Muscle layer of duodenum (tissue), 2 donors: ENCODE data around the gene TOM1L2.
"Not testable (repeated sequence)": the region's sequence is repeated elsewhere in the genome, so short reads cannot be mapped to it uniquely, and the experiment has no call there.

ENCODE experiments used
- H3K27ac ChIP-seq: one replicate; pipeline ENCODE4 v1.7.0; 2013; ENCODE audit warnings: mild to moderate bottlenecking, low read length
- H3K27me3 ChIP-seq: one replicate; pipeline ENCODE4 v1.7.0; 2013; ENCODE audit warnings: low read depth, mild to moderate bottlenecking, control low read depth, low read length
- H3K36me3 ChIP-seq, 2 donors: one replicate each; pipeline ENCODE4 v1.7.0; 2013; ENCODE audit warnings: low read length in 2 of 2, control low read depth in 1 of 2, mild to moderate bottlenecking in 1 of 2; ENCODE audit not compliant: insufficient read depth in 2 of 2, control insufficient read depth in 1 of 2
- H3K4me1 ChIP-seq, 2 donors: one replicate each; pipeline ENCODE4 v1.7.0; 2013; ENCODE audit warnings: low read length in 2 of 2, mild to moderate bottlenecking in 2 of 2, control low read depth in 1 of 2, moderate library complexity in 1 of 2; ENCODE audit not compliant: insufficient read depth in 2 of 2, control insufficient read depth in 1 of 2
- H3K4me3 ChIP-seq, 2 donors: one replicate each; pipeline ENCODE4 v1.7.0; 2013; ENCODE audit warnings: low read length in 2 of 2, low read depth in 1 of 2, mild to moderate bottlenecking in 1 of 2
- H3K9me3 ChIP-seq, 2 donors: one replicate each; pipeline ENCODE4 v1.7.0; 2013; ENCODE audit warnings: low read length in 2 of 2, control low read depth in 1 of 2, mild to moderate bottlenecking in 1 of 2; ENCODE audit not compliant: control insufficient read depth in 1 of 2
- donor health status: healthy.

TOM1L2 gene

DNA sequence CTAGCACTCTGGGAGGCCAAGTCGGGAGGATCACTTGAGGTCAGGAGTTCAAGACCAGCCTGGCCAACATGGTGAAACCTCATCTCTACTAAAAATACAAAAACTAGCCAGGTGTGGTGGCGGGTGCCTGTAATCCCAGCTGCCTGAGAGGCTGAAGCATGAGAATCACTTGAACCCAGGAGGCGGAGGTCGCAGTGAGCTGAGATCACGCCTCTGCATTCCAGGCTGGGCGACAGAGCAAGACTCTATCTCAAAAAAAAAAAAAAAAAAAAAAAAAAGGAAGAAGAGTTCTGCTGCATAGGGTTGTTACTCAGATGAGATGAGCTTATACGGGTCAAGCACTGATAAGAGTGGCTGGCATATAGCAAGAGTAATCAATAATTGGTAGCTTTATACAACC, 32.3 kb downstream of the TOM1L2 start:
- H3K27me3 ChIP-seq, H3K36me3 ChIP-seq, H3K4me3 ChIP-seq, H3K9me3 ChIP-seq, H3K27ac ChIP-seq: not testable (repeated sequence)
- peaks cover 38 to 66% of the 10 kb centered on the region in 2 donors for H3K4me1 ChIP-seq

DNA sequence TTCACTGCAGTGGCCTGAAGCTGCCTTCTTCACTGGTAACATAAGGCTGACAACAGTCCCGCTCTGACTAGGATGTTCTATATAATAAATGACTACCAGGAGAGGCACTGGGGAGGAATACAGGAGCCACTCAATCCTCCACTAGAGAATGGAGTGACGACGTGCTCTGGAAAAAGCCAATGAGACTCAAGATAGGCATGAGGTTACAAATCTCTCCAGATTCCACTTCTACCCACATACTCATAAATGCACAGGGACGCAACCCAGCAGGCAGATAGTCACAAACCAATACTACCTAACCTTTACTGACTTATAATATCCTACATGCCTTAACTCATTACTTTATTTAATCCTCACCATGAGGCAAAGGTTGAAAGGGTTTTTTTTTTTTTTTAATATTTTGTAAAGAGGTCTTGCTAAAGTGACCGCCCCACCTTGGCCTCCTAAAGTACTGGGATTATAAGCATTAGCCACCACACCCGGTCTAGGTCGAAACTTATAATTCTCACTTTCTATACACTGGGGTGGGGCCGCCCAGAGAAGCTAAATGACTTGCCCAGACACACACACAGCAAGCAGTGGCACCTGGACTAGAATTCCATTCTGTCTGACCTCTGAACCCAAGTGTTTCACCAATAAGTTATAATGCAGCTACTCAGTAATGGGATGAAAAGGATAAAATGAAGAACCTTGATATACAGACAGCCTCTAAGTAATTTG, 33.7 kb downstream of the TOM1L2 start:
- Histone ChIP-seq H3K4me3 (no peak overlapping the region), H3K27ac (no peak overlapping the region), H3K9me3 (no peaks in the 10 kb centered on the region), H3K36me3 (no peaks in the 10 kb centered on the region), H3K27me3 (no peaks in the 10 kb centered on the region), H3K4me1 (peaks cover 34 to 54% of the 10 kb centered on the region in 2 donors)

DNA sequence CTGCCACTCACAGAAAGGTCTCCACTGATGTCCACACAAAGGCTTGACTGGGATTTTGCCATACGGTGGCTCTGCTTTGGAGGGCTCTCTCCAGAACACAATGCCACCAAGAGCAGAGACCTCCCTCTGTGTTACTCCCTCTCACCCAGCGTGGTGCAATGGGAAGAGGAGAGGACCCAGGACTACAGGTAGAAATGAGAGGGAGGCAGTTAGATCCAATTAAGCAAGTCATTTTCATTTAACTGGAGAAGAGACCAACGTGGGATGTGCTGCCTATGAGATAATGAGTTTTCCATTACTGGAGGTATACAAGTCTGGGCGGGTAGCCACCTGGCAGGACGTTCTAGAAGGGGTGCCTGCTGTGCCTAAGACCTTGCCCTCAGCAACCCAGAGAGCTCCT, 34.2 kb downstream of the TOM1L2 start:
- no peak overlapping the region for H3K4me3 ChIP-seq
- no peak overlapping the region for H3K27ac ChIP-seq
- no peaks in the 10 kb centered on the region for H3K27me3 ChIP-seq
- H3K36me3 ChIP-seq: no peaks in the 10 kb centered on the region
- H3K4me1 ChIP-seq: peaks cover 28 to 49% of the 10 kb centered on the region in 2 donors
- H3K9me3 ChIP-seq: no peaks in the 10 kb centered on the region

DNA sequence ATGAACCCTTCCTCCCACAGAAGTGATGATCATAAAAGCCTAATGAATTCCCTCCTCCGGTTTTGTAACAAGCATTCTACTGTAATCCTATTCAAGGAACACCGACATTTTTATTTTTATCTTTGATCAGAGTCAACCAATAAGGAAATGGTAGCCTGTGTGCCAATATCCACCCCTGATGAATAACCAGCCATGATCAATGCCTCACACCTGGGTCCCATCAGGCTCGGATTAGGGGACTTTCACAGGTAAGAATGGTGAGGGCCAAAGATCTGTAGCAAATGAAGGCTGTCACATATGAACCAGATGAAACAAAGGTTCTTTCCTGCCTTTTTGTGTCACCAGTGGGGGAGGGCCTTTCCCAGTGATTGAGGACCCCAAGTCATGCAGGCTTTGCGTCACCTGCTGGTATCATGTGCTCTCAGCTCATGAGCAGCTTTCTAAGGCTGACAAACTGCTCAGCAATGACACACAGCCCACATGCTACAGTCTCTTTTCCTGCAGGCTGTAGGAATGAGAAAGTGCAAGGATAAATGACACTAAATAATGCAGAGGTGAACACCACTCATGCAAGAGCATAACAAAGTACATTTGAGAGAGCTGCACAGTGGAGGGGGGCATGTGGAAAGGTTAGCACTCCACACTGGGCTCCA, 34.9 kb downstream of the TOM1L2 start:
- peaks cover 28 to 52% of the 10 kb centered on the region in 2 donors for H3K4me1 ChIP-seq
- no peaks in the 10 kb centered on the region for H3K27me3 ChIP-seq
- H3K36me3 ChIP-seq: no peaks in the 10 kb centered on the region
- no peaks in the 10 kb centered on the region for H3K9me3 ChIP-seq
- H3K27ac ChIP-seq: no peak overlapping the region
- H3K4me3 ChIP-seq: no peak overlapping the region

DNA sequence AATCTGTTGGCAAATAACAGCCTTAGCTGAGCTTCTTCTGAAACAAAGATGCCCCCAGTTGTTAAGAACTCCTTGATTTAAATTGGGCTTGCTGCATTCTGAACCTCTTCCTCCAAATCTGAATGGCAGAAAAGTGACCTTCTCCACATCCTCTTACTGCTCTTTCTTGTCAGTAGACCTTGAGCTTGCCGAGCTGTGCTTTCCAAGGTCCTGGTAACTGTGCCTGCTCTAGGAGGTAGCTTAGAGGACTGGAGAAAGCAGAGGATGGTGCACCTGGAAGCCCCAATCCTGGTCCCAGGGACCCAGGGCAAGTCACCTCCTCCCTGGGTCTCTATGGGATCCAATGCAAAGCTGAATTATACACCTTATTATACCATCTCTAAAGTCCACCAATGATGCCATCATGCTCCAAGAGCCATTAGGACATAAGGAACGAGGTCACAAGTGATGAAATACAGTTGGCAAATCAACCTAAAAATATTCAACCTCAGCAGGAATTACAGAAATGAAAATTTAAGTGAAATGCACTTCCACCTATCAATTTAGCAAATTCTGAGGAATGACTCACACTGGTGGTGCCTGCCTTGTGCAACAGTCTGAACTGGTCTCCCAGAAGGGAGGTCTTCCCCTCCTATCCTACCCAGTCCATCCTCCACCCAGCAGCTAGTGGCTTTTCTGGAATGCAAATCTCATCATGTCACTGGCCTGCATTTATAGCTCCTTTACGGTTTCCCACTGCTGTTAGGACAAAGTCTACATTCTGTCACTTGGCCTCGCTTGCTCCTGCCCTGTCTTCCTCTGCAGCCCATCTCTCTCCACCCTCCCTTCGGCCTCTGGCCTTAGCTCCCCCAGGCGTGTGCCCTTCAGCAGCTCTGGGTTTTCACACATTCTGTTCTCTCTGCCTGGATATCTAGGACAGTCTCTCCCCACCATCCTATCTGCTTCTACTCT, 36.6 kb downstream of the TOM1L2 start:
- no peak overlapping the region for H3K27ac ChIP-seq
- no peaks in the 10 kb centered on the region for H3K36me3 ChIP-seq
- no peaks in the 10 kb centered on the region for H3K9me3 ChIP-seq
- H3K4me3 ChIP-seq: no peak overlapping the region
- H3K27me3 ChIP-seq: no peaks in the 10 kb centered on the region
- peaks cover 28 to 41% of the 10 kb centered on the region in 2 donors for H3K4me1 ChIP-seq

DNA sequence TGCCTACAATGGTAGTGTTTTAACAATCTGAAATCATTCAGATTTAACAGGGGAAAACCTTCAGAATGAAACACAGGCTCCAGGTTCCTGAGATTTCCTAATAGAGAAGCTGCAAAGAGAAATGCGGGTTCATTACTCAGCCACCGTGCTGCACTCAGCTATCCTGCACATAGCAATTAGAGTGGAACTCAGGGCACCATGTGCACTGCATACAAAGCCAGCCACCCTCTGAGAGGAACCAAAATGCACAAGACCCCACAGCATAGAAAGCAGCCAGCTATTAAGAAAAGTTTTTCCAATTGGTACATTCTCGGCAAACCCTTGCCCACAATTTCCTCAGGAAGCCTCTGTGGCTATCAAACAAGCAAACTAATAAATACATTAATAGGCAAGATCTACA, 37.4 kb downstream of the TOM1L2 start:
- H3K9me3 ChIP-seq: no peaks in the 10 kb centered on the region
- no peak overlapping the region for H3K4me3 ChIP-seq
- H3K27me3 ChIP-seq: no peaks in the 10 kb centered on the region
- peaks cover 22 to 34% of the 10 kb centered on the region in 2 donors for H3K4me1 ChIP-seq
- H3K27ac ChIP-seq: no peak overlapping the region
- no peaks in the 10 kb centered on the region for H3K36me3 ChIP-seq

DNA sequence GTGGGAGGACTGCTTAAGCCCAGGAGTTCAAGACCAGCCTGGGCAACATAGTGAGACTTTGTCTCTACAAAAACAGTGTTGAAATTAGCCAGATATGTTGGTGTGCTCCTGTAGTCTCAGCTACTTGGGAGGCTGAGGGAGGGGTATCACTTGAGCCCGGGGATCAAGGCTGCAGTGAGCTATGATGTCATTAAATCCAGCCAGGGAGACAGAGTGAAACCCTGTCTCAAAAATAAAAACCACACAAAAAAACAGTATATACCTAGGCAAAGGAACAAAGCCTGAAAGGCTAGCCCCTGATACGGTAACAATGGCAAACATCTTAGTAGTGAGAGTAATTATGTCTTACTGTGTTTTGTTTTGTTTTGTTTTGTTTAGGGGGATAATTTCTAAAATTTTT, 38.0 kb downstream of the TOM1L2 start:
- H3K4me1 ChIP-seq: peaks cover 22 to 37% of the 10 kb centered on the region in 2 donors
- H3K9me3 ChIP-seq: no peaks in the 10 kb centered on the region
- H3K4me3 ChIP-seq: no peak overlapping the region
- H3K36me3 ChIP-seq: no peaks in the 10 kb centered on the region
- no peaks in the 10 kb centered on the region for H3K27me3 ChIP-seq
- no peak overlapping the region for H3K27ac ChIP-seq

DNA sequence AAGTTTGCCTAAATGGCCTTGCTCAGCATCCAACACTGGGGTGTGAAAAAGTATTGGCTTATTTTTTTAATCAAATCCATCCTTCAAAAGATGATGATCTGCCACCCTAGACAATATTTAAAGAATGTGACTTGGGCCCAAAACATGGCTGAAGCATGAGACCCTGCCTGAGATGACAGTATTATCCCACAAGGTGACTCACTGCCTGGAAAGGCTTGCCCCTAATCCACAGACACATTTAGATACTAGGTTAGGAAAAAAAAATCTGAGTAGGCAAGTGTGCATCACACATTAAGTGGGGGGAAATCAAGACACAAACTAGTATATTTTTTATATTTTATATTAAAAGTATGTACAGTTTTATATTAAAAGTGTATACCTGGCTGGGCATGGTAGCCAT, 38.4 kb downstream of the TOM1L2 start:
- Histone ChIP-seq H3K27me3 (no peaks in the 10 kb centered on the region), H3K4me3 (no peak overlapping the region), H3K9me3 (no peaks in the 10 kb centered on the region), H3K27ac (no peak overlapping the region), H3K36me3 (no peaks in the 10 kb centered on the region), H3K4me1 (peaks cover 24 to 41% of the 10 kb centered on the region in 2 donors)

DNA sequence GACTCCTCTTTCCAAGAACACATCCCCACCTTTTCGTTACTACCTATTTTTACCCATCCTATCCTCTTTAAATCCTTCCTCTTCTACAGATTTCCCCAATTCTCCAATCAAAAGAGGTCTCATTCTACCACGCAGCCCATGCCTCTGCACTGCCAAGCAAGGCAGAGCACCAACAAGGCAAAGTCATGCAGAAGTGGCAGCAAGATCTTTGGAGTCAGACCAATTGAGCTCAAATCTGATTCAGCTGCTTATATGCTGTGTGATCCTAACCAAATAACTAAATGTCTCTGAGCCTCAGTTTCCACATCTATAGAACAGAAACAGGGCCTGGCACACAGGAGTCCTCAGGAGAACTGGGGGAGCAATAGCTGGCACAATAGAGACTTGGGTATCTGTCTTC, 41.0 kb downstream of the TOM1L2 start:
- Histone ChIP-seq H3K27ac (no peak overlapping the region), H3K9me3 (no peaks in the 10 kb centered on the region), H3K27me3 (no peaks in the 10 kb centered on the region), H3K4me3 (no peak overlapping the region), H3K4me1 (peaks cover 24 to 53% of the 10 kb centered on the region in 2 donors), H3K36me3 (no peaks in the 10 kb centered on the region)

DNA sequence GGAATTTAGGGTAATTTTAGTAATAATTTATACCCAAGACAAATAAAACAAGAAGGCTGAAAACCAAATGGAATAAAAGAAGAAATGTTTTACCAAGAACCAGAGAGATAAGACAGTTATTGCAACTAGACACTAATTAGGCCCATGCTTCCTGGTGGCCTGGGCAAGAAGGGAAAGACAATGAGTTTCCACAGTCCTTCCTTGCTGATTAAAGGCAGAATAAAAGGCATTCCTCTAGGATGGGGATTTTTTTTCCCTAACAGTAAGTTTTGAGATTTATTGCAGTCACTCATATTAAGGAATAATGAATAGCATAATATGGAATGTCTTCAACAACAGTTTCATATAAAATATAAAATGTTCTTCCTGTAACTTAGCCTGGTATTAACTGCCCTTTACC, 41.5 kb downstream of the TOM1L2 start:
- Histone ChIP-seq H3K36me3 (no peaks in the 10 kb centered on the region), H3K4me3 (no peak overlapping the region), H3K27me3 (no peaks in the 10 kb centered on the region), H3K4me1 (peaks cover 19 to 49% of the 10 kb centered on the region in 2 donors), H3K27ac (no peak overlapping the region), H3K9me3 (no peaks in the 10 kb centered on the region)

DNA sequence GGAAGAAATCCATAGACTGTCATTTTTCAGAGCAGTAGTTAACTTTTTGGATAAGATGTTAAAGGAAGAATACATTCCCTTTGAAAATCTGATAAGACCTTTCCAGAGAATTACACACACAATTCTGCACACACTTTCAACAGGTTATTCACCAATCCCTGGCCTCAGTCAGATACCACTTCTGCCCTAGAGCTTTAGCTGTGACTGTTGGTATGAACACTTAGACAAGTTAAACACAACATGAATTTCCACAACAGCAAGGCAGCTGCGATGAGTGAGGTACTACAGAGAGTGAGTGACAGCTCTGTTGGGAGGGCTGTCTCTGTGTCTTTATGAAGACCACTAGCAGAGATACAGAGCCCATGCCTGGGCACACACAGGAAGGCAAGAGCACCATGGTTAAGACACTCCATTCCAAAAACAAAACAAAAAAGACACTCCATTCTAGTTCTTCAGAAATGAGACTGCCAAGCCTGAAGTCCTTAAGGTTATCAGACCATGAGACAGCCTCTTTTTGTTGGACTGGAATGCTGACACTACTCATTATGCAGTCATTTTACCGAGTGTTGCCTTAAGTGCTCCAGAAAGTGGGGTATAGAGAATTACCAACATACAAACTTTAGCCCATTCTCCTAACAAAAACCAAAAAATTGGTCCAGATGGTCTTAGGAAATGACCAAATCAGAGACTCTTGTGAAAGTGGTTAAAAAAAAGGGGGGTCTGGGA, 42.4 kb downstream of the TOM1L2 start:
- Histone ChIP-seq H3K27ac (no peak overlapping the region), H3K9me3 (no peaks in the 10 kb centered on the region), H3K27me3 (no peaks in the 10 kb centered on the region), H3K4me3 (no peak overlapping the region), H3K36me3 (no peaks in the 10 kb centered on the region), H3K4me1 (peaks cover 12 to 42% of the 10 kb centered on the region in 2 donors)
